Measurements from ENCODE around the gene ADGRG3. TPM values are rescaled to one million over a fixed set of nuclear protein-coding genes. Genes with fewer than 3 reads are reported as not detected.
A peak's percentile ranks its signal among the peaks of the same experiment; 100 is the strongest.

The ADGRG3 gene
- total and polyA plus RNA-seq, 2 of the 13 experiments (the other 11 are each of a cell fraction or from before 2014, with no cell fraction given), result 2.7 to 11.8 TPM

DNA sequence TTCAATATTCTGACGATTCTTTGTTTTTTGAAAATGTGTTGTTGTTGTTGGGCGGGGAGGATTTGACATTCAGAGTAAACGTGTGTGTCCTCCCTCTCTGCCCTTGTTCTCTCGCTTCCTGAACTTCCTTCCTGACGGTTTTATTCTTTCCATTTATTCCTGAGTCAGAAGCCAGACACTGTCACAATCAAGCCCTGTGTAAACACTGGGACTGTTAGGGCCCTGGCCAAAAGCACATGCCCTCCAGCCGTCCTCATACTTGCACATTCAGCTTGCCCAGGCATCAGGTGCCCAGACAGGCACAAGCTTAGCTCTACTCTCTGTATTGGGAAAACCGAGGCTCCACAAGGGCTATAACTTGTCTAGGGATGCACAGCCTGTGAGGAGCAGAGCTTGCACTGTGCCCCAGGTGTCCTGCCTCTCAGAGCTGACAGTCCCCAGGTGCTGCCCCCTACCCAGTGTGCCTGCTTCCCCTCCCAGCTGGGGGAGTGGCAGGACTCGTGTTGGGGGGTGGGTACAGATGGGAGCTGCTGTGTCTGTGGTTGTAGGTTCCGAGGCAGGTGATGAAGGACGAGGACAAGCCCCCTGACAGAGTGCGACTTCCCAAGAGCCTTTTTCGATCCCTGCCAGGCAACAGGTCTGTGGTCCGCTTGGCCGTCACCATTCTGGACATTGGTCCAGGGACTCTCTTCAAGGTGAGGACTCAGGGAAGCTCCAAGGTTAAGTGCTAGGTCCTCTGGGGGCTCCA, 9.7 kb downstream of the ADGRG3 start (continued):
- TF ChIP-seq SALL2 (CRISPR knock-in tag; IDR thresholded peaks at IDR 0.05) (no peak), ZNF256 (CRISPR knock-in tag; conservative IDR thresholded peaks at IDR 0.05) (no peak), ZNF10 (CRISPR knock-in tag; IDR thresholded peaks at IDR 0.05; ENCODE audit: borderline replicate concordance, low read depth) (no peak), ZNF253 (CRISPR knock-in tag; IDR thresholded peaks at IDR 0.05; ENCODE audit: borderline replicate concordance) (peak; percentile 56; the same call in 1 of the 2 replicates), MEIS2 (CRISPR knock-in tag; IDR thresholded peaks at IDR 0.05) (no peak), CEBPB (IDR thresholded peaks at IDR 0.05; ENCODE audit: borderline replicate concordance, low read depth, low read length) (peak; percentile 36; the same call in 1 of the 2 replicates), NRL (CRISPR knock-in tag; IDR thresholded peaks at IDR 0.05; ENCODE audit: borderline replicate concordance) (0 out of 2 replicates have a peak, but pooled peaks have one; percentile 15), SKI (IDR thresholded peaks at IDR 0.05; ENCODE audit: partially characterized antibody) (no peak), GATAD2A (CRISPR knock-in tag; IDR thresholded peaks at IDR 0.05) (peak; percentile 29; the same call in 1 of the 2 replicates), MED8 (CRISPR knock-in tag; IDR thresholded peaks at IDR 0.05; ENCODE audit: insufficient replicate concordance) (no peak), ATF1 (CRISPR knock-in tag; IDR thresholded peaks at IDR 0.05) (no peak), STAT5B (CRISPR knock-in tag; IDR thresholded peaks at IDR 0.05) (no peak)
- TF ChIP-seq, protein P1, sequence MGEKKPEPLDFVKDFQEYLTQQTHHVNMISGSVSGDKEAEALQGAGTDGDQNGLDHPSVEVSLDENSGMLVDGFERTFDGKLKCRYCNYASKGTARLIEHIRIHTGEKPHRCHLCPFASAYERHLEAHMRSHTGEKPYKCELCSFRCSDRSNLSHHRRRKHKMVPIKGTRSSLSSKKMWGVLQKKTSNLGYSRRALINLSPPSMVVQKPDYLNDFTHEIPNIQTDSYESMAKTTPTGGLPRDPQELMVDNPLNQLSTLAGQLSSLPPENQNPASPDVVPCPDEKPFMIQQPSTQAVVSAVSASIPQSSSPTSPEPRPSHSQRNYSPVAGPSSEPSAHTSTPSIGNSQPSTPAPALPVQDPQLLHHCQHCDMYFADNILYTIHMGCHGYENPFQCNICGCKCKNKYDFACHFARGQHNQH (CRISPR knock-in tag; IDR thresholded peaks at IDR 0.05), result no peak
- TF ChIP-seq, protein P2, sequence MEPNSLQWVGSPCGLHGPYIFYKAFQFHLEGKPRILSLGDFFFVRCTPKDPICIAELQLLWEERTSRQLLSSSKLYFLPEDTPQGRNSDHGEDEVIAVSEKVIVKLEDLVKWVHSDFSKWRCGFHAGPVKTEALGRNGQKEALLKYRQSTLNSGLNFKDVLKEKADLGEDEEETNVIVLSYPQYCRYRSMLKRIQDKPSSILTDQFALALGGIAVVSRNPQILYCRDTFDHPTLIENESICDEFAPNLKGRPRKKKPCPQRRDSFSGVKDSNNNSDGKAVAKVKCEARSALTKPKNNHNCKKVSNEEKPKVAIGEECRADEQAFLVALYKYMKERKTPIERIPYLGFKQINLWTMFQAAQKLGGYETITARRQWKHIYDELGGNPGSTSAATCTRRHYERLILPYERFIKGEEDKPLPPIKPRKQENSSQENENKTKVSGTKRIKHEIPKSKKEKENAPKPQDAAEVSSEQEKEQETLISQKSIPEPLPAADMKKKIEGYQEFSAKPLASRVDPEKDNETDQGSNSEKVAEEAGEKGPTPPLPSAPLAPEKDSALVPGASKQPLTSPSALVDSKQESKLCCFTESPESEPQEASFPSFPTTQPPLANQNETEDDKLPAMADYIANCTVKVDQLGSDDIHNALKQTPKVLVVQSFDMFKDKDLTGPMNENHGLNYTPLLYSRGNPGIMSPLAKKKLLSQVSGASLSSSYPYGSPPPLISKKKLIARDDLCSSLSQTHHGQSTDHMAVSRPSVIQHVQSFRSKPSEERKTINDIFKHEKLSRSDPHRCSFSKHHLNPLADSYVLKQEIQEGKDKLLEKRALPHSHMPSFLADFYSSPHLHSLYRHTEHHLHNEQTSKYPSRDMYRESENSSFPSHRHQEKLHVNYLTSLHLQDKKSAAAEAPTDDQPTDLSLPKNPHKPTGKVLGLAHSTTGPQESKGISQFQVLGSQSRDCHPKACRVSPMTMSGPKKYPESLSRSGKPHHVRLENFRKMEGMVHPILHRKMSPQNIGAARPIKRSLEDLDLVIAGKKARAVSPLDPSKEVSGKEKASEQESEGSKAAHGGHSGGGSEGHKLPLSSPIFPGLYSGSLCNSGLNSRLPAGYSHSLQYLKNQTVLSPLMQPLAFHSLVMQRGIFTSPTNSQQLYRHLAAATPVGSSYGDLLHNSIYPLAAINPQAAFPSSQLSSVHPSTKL (CRISPR knock-in tag; IDR thresholded peaks at IDR 0.05), result peak; percentile 28; the same call in 1 of the 2 replicates
- TF ChIP-seq, protein P3, sequence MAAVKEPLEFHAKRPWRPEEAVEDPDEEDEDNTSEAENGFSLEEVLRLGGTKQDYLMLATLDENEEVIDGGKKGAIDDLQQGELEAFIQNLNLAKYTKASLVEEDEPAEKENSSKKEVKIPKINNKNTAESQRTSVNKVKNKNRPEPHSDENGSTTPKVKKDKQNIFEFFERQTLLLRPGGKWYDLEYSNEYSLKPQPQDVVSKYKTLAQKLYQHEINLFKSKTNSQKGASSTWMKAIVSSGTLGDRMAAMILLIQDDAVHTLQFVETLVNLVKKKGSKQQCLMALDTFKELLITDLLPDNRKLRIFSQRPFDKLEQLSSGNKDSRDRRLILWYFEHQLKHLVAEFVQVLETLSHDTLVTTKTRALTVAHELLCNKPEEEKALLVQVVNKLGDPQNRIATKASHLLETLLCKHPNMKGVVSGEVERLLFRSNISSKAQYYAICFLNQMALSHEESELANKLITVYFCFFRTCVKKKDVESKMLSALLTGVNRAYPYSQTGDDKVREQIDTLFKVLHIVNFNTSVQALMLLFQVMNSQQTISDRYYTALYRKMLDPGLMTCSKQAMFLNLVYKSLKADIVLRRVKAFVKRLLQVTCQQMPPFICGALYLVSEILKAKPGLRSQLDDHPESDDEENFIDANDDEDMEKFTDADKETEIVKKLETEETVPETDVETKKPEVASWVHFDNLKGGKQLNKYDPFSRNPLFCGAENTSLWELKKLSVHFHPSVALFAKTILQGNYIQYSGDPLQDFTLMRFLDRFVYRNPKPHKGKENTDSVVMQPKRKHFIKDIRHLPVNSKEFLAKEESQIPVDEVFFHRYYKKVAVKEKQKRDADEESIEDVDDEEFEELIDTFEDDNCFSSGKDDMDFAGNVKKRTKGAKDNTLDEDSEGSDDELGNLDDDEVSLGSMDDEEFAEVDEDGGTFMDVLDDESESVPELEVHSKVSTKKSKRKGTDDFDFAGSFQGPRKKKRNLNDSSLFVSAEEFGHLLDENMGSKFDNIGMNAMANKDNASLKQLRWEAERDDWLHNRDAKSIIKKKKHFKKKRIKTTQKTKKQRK (IDR thresholded peaks at IDR 0.05; ENCODE audit: low read length), result no peak
- TF ChIP-seq, protein P4, sequence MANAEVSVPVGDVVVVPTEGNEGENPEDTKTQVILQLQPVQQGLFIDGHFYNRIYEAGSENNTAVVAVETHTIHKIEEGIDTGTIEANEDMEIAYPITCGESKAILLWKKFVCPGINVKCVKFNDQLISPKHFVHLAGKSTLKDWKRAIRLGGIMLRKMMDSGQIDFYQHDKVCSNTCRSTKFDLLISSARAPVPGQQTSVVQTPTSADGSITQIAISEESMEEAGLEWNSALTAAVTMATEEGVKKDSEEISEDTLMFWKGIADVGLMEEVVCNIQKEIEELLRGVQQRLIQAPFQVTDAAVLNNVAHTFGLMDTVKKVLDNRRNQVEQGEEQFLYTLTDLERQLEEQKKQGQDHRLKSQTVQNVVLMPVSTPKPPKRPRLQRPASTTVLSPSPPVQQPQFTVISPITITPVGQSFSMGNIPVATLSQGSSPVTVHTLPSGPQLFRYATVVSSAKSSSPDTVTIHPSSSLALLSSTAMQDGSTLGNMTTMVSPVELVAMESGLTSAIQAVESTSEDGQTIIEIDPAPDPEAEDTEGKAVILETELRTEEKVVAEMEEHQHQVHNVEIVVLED (CRISPR knock-in tag; IDR thresholded peaks at IDR 0.05; ENCODE audit: borderline replicate concordance), result no peak
- TF ChIP-seq, protein P5, sequence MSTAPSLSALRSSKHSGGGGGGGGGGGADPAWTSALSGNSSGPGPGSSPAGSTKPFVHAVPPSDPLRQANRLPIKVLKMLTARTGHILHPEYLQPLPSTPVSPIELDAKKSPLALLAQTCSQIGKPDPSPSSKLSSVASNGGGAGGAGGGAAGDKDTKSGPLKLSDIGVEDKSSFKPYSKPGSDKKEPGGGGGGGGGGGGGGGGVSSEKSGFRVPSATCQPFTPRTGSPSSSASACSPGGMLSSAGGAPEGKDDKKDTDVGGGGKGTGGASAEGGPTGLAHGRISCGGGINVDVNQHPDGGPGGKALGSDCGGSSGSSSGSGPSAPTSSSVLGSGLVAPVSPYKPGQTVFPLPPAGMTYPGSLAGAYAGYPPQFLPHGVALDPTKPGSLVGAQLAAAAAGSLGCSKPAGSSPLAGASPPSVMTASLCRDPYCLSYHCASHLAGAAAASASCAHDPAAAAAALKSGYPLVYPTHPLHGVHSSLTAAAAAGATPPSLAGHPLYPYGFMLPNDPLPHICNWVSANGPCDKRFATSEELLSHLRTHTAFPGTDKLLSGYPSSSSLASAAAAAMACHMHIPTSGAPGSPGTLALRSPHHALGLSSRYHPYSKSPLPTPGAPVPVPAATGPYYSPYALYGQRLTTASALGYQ (CRISPR knock-in tag; IDR thresholded peaks at IDR 0.05), result no peak

All from HepG2 (cell line).